ENCODE results near the gene MECR. TPM values are rescaled to one million over a fixed set of nuclear protein-coding genes. Genes with fewer than 3 reads are reported as not detected.

Gene MECR
- total and polyA plus RNA-seq, 10 of the 15 experiments (the other 5 are each of a cell fraction or from before 2014, with no cell fraction given): 7.6 to 66.3 (median 38.7) TPM

DNA sequence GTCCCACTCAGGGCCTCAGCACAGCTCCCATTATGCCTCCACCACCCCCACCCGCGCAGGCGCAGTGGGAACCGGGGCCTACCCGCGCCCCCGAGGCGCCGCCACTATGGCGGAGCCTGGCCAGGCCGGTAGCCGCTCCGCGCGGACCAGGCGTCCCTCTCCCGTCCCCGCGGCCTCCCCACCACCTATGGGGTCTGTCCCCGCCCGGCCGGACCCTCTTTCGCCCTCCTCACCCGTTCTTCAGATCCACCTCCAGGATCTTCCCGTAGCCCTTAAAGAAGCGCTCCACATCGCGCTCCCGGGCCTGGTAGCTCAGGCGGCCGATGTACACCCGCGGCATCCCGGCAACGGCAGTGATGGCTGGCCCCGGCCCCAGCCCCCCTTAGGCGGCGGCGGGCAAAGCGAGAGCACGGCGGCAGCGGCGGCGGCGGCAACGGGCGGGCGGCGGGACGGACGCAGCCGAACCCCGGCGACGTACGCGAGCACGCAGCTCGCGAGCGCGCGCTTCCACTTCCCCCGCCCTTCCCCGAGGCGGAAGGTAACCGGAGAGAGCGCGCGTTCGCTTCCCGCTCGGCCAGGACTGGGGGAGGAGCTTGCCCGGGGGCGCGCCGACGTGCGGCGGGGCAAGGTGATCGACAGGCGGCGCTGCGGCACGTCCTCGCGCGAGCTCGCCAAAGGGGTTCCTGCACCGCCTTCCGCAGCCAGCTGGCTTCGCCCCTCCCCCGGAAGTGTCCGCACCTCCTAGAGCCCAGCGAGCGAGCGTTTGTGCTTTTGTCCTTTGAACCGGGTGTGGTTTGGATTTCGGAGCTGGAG lies 49.1 kb downstream of the MECR start, which contains the start of gene SRSF4 (continued):
- TF ChIP-seq POLR2AphosphoS2 (IDR thresholded peaks at IDR 0.05; ENCODE audit: low read depth, low read length): peak; percentile 87; the same call in 1 of the 2 replicates
- peak; percentile 68 for TF ChIP-seq PAX5 (IDR thresholded peaks at IDR 0.05; ENCODE audit: borderline replicate concordance, low read depth, low read length)
- TF ChIP-seq CBX5 (IDR thresholded peaks at IDR 0.05; ENCODE audit: low read depth): no peak
- no peak for TF ChIP-seq ZNF274 (IDR thresholded peaks at IDR 0.05; ENCODE audit: insufficient read depth, insufficient read length)
- peak; percentile 96 for TF ChIP-seq CHD2 (IDR thresholded peaks at IDR 0.05; ENCODE audit: borderline replicate concordance, low read depth, low read length)
- TF ChIP-seq, protein P1, sequence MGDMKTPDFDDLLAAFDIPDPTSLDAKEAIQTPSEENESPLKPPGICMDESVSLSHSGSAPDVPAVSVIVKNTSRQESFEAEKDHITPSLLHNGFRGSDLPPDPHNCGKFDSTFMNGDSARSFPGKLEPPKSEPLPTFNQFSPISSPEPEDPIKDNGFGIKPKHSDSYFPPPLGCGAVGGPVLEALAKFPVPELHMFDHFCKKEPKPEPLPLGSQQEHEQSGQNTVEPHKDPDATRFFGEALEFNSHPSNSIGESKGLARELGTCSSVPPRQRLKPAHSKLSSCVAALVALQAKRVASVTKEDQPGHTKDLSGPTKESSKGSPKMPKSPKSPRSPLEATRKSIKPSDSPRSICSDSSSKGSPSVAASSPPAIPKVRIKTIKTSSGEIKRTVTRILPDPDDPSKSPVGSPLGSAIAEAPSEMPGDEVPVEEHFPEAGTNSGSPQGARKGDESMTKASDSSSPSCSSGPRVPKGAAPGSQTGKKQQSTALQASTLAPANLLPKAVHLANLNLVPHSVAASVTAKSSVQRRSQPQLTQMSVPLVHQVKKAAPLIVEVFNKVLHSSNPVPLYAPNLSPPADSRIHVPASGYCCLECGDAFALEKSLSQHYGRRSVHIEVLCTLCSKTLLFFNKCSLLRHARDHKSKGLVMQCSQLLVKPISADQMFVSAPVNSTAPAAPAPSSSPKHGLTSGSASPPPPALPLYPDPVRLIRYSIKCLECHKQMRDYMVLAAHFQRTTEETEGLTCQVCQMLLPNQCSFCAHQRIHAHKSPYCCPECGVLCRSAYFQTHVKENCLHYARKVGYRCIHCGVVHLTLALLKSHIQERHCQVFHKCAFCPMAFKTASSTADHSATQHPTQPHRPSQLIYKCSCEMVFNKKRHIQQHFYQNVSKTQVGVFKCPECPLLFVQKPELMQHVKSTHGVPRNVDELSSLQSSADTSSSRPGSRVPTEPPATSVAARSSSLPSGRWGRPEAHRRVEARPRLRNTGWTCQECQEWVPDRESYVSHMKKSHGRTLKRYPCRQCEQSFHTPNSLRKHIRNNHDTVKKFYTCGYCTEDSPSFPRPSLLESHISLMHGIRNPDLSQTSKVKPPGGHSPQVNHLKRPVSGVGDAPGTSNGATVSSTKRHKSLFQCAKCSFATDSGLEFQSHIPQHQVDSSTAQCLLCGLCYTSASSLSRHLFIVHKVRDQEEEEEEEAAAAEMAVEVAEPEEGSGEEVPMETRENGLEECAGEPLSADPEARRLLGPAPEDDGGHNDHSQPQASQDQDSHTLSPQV (IDR thresholded peaks at IDR 0.05): peak; percentile 79
- TF ChIP-seq ETV6 (conservative IDR thresholded peaks at IDR 0.05 in 1 of 2, IDR thresholded peaks at IDR 0.05 in 1 of 2; ENCODE audit: borderline replicate concordance in 1 of 2, low read depth in 1 of 2): peak in 1 of 2 experiments; percentile 36; a peak in 1 of 4 replicates
- no peak for TF ChIP-seq RBBP5 (conservative IDR thresholded peaks at IDR 0.05)
- peak; percentile 85 for TF ChIP-seq POLR2A (IDR thresholded peaks at IDR 0.05; ENCODE audit: low read depth, low read length)
- TF ChIP-seq TAF1 (IDR thresholded peaks at IDR 0.05; ENCODE audit: borderline replicate concordance, low read depth, low read length): peak; percentile 89
- TF ChIP-seq, protein P2, sequence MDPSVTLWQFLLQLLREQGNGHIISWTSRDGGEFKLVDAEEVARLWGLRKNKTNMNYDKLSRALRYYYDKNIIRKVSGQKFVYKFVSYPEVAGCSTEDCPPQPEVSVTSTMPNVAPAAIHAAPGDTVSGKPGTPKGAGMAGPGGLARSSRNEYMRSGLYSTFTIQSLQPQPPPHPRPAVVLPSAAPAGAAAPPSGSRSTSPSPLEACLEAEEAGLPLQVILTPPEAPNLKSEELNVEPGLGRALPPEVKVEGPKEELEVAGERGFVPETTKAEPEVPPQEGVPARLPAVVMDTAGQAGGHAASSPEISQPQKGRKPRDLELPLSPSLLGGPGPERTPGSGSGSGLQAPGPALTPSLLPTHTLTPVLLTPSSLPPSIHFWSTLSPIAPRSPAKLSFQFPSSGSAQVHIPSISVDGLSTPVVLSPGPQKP (IDR thresholded peaks at IDR 0.05; ENCODE audit: low read depth, low read length): peak; percentile 79
- TF ChIP-seq CBFB (IDR thresholded peaks at IDR 0.05; ENCODE audit: low read depth): no peak
- TF ChIP-seq RAD51 (IDR thresholded peaks at IDR 0.05): no peak
- TF ChIP-seq NR2C1 (IDR thresholded peaks at IDR 0.05): peak; percentile 94
- no peak for TF ChIP-seq BCL11A (IDR thresholded peaks at IDR 0.05; ENCODE audit: low read depth, low read length)
- TF ChIP-seq, protein P3, sequence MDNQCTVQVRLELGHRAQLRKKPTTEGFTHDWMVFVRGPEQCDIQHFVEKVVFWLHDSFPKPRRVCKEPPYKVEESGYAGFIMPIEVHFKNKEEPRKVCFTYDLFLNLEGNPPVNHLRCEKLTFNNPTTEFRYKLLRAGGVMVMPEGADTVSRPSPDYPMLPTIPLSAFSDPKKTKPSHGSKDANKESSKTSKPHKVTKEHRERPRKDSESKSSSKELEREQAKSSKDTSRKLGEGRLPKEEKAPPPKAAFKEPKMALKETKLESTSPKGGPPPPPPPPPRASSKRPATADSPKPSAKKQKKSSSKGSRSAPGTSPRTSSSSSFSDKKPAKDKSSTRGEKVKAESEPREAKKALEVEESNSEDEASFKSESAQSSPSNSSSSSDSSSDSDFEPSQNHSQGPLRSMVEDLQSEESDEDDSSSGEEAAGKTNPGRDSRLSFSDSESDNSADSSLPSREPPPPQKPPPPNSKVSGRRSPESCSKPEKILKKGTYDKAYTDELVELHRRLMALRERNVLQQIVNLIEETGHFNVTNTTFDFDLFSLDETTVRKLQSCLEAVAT (IDR thresholded peaks at IDR 0.05): no peak; the same call in 1 of the 2 replicates
- TF ChIP-seq KDM1A (IDR thresholded peaks at IDR 0.05; ENCODE audit: borderline replicate concordance): no peak
- no peak for TF ChIP-seq MYB (IDR thresholded peaks at IDR 0.05; ENCODE audit: borderline replicate concordance, low read depth, low read length)
- TF ChIP-seq, protein P4, sequence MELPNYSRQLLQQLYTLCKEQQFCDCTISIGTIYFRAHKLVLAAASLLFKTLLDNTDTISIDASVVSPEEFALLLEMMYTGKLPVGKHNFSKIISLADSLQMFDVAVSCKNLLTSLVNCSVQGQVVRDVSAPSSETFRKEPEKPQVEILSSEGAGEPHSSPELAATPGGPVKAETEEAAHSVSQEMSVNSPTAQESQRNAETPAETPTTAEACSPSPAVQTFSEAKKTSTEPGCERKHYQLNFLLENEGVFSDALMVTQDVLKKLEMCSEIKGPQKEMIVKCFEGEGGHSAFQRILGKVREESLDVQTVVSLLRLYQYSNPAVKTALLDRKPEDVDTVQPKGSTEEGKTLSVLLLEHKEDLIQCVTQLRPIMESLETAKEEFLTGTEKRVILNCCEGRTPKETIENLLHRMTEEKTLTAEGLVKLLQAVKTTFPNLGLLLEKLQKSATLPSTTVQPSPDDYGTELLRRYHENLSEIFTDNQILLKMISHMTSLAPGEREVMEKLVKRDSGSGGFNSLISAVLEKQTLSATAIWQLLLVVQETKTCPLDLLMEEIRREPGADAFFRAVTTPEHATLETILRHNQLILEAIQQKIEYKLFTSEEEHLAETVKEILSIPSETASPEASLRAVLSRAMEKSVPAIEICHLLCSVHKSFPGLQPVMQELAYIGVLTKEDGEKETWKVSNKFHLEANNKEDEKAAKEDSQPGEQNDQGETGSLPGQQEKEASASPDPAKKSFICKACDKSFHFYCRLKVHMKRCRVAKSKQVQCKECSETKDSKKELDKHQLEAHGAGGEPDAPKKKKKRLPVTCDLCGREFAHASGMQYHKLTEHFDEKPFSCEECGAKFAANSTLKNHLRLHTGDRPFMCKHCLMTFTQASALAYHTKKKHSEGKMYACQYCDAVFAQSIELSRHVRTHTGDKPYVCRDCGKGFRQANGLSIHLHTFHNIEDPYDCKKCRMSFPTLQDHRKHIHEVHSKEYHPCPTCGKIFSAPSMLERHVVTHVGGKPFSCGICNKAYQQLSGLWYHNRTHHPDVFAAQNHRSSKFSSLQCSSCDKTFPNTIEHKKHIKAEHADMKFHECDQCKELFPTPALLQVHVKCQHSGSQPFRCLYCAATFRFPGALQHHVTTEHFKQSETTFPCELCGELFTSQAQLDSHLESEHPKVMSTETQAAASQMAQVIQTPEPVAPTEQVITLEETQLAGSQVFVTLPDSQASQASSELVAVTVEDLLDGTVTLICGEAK (IDR thresholded peaks at IDR 0.05; ENCODE audit: borderline replicate concordance): peak; percentile 87; the same call in 1 of the 2 replicates
